Nucleus accumbens (tissue), 56 donors: Measurements from ENCODE around the gene GCFC2.
"Not testable (repeated sequence)": the region's sequence is repeated elsewhere in the genome, so short reads cannot be mapped to it uniquely, and the experiment has no call there.

ENCODE experiments used
- DNase-seq, 56 donors: peaks; one replicate each; lab custom pipeline; 2025; lab: John Stamatoyannopoulos, UW

GCFC2 gene

GRCh38 chr2:75683430-75683829 is 27.3 kb downstream of the GCFC2 start:
- not testable (repeated sequence) for DNase-seq

- no peak for DNase-seq
Measured at GRCh38 chr2:75680402-75680801, 30.3 kb downstream of the GCFC2 start.

DNA sequence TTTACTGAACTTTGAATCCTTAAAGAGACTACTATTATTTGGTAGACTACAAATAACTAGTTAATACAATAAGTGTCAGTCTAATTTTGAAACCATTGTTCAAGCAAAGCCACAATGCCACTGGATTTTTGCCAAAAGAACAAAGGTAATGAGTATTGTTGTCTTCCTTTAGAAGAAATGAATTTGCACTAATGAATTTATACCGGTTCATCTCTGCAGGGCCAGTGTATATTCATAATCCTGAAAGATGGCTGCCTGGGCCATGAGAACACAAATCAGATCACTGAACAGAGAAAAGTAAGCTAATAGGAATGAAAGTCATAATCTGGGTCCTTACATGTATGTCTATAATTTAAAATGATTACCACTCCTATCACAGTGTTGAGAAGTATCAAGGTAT is 31.2 kb downstream of the GCFC2 start:
- no peak for DNase-seq

DNA sequence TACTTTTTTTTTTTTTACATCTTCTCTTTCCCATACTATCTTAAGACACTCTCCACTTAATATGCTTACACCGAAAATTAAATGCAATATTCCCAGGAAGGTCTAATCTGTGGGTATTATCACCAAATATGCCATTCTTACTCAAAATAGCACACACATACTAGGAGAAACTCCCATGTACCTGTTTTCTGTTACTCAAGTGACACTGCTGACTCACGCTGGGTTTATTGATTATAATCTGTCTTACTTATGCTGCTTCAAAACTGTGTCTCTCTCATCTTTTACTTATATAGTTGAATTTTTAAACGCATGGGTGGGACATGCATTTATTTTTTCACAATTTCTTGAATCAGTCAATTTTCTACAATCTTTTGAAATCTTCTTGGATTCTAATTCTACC is 34.3 kb downstream of the GCFC2 start:
- no peak for DNase-seq

DNA sequence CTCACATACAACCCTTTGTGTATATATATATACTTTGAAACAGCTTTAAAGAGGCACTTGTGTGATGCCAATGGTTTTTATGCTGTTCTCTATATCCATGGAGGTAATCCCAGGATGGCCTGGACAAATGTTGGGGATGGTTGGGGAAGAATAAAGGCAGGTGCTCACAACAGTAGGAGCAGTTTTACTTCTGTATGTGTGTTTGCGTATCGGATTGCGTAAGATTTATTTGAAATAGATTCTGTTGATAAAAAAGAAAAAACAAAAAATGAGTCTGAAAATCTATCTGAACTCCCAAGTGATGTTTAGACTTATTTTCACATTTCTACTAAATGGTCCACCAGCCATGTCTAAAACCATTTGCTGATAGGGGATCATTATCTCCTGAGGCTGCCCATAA is 34.8 kb downstream of the GCFC2 start:
- DNase-seq, result no peak

GRCh38 chr2:75675423-75675822 is 35.3 kb downstream of the GCFC2 start:
- not testable (repeated sequence) for DNase-seq

DNA sequence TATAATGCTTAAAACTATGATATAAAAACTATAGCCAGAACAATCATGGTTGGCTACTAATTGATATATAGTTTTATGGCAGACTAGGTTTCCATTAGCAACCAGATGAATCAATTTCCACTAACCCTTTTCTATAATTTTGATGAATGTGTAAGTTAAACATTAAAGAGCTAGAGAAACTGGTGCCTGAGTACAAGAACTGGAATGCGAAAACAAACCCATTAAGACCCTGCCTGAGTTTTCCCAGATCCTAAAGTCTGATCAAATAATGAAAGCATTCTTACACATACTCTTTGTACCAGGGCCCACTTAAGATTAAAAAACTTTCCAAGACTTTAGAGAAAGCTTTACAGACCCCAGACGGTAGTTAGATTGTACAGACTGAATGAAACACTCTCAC is 42.8 kb downstream of the GCFC2 start:
- no peak for DNase-seq

- no peak for DNase-seq
Measured at GRCh38 chr2:75666911-75667310, 43.8 kb downstream of the GCFC2 start.

GRCh38 chr2:75657798-75658197 is 52.9 kb downstream of the GCFC2 start:
- no peak for DNase-seq

DNA sequence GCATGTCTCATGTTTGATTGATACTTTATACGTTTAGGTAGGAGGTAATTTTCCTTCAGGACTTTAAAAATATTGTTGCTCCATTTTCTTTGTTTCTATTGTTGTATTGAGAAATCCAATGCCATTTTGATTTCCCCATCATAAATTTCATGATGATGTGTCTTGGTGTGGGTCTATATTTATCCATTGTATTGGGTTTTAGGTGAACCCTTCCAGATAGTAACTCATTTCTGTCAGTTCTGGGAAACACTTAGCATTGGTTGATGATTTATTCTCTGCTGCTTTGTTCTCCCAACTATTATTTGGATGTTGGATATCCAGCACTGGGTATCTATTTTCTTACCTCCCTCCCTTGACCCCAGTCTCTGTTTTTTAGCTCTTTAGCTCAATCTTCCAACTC is 54.2 kb downstream of the GCFC2 start:
- DNase-seq, result no peak

DNA sequence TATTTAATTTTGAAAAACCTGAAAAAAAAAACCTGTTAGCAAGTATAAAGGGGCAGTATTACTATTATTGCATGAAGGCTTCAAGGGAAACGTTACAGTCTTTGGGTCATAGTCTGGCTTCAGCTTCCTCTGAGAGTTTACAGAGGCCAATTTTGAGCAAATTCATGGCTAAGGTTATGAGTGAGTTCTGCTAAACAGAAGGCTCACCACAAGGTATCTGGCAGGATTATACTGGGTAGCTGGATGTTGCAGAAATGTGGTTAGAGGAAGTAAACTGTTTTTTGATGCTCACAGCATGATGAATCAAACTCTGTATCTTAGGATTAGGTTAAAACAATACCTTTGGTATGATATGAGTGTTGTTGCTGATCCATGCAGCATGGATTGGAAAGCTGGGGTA is 54.9 kb downstream of the GCFC2 start:
- DNase-seq, result no peak

DNA sequence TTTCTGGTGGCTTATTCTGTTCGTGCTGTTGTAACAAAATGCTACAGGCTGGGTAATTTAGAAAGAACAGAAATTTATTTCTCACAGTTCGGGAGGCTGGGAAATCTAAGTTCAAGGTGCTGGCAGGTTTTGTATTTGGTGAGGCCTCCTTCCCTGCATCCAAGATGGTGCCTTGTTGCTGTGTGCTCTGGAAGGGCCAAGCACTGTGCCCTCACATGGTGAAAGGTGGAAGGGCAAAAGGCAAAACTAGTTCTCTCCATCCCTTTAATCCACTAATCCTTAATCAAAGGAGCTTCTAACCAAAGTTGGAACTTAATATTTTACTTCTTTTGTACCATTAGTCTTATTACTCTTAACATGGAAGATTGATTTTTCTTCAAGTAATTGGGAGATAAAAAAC is 56.7 kb downstream of the GCFC2 start:
- DNase-seq, result no peak

- DNase-seq, result no peak
Measured at GRCh38 chr2:75647771-75648170, 62.9 kb downstream of the GCFC2 start.

DNA sequence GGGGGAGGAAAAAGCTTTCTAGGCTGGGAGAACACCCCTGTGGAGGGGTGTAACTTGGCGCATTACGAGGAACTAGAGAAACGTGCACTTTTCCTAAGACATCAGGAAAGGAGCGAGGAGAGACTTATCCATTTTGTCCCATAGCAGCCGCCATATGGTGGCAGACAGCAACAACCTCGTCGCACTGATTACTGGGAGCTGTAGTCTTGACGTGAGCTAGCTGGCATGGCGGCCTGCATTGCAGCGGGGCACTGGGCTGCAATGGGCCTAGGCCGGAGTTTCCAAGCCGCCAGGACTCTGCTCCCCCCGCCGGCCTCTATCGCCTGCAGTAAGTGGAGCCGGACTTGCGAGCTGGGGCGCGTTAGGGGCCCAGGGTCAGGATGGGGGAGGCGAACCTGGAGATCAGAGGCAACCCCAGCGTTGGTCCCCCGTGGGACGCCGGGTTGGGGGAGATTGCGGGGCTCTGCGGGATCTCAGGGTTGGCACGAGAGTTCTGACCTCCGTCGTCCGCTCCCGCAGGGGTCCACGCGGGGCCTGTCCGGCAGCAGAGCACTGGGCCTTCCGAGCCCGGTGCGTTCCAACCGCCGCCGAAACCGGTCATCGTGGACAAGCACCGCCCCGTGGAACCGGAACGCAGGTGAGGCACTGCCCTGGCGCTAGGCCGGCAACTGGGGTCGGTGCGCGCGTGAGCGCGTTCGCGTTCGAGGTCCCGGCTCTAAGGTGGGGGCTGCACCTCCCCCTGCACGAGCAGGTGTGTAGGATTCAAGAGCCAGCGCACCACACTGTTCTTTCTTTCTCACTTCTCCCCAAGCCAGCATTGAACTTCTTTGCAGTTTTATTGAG is 63.9 kb downstream of the GCFC2 start, which contains the start of gene MRPL19:
MRPL19 (plus strand) TSS at position 201 of the 843 bp plus-strand sequence; CDS start at position 226, 25 bp downstream.
- DNase-seq, result peak; percentile 45 to 95 (median 83)

- peak in 1 of 56 donors; percentile 25 for DNase-seq
Measured at GRCh38 chr2:75646090-75646582, 64.6 kb downstream of the GCFC2 start.

GRCh38 chr2:75645643-75646042 is 65.1 kb downstream of the GCFC2 start:
- DNase-seq, result no peak

DNA sequence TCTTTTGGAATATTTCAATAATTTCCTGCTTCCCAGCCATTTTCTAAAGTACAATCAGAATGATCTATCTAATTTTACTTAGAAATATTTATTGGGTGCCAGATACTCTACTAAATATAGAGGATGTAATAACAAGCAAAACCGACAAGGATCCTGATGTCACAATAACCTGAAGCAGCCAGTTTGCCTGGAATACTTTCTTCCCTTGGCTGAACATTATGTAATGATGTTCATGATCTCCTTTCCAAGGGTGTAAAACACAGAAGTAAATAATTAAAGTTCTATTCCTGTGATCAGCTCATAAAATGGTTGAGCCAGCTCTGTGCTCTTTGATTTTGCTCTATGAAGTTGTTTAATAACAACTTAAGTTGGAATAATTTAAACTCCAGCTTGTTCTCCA is 66.7 kb downstream of the GCFC2 start:
- DNase-seq, result no peak

DNA sequence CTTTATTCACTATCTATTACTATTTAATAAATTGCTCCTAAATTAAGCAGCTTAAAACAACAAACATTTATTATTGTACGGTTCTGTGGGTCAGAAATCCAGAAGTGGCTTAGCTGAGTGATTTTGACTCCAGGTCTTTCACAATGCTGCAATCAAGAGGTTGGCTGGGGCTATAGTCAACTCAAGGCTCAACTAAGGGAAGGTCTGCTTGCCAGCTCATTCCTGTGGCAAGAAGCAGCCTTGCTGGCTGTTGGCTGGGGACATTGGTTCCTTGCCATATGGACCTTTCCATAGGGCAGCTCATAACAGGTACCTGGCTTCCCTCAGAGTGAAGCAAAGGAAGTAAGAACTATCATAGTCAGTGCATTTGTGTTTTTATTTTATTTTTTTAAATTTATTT is 69.1 kb downstream of the GCFC2 start:
- DNase-seq, result no peak

GRCh38 chr2:75640621-75641121 is 70.0 kb downstream of the GCFC2 start:
- peak in 48 of 56 donors; percentile 4 to 79 (median 31) for DNase-seq

GRCh38 chr2:75637568-75637967 is 73.1 kb downstream of the GCFC2 start:
- DNase-seq, result no peak

GRCh38 chr2:75634945-75635344 is 75.8 kb downstream of the GCFC2 start:
- DNase-seq, result no peak

- DNase-seq, result no peak
Measured at GRCh38 chr2:75633620-75634019, 77.1 kb downstream of the GCFC2 start.
